Hypothalamus (tissue), 51 donors: Measurements from ENCODE around the gene TMED8.
"Not testable (repeated sequence)": the region's sequence is repeated elsewhere in the genome, so short reads cannot be mapped to it uniquely, and the experiment has no call there.

Experiments used
- DNase-seq, 51 donors: peaks; one replicate each; lab custom pipeline; 2025; lab: John Stamatoyannopoulos, UW

Gene TMED8, protein sequence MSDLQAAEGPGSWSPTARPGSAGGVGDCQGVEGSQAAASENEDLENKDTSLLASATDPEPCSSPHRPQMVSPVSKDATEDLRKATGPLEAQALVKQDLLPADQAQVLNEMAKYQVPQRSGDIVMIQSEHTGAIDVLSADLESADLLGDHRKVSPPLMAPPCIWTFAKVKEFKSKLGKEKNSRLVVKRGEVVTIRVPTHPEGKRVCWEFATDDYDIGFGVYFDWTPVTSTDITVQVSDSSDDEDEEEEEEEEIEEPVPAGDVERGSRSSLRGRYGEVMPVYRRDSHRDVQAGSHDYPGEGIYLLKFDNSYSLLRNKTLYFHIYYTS

DNA sequence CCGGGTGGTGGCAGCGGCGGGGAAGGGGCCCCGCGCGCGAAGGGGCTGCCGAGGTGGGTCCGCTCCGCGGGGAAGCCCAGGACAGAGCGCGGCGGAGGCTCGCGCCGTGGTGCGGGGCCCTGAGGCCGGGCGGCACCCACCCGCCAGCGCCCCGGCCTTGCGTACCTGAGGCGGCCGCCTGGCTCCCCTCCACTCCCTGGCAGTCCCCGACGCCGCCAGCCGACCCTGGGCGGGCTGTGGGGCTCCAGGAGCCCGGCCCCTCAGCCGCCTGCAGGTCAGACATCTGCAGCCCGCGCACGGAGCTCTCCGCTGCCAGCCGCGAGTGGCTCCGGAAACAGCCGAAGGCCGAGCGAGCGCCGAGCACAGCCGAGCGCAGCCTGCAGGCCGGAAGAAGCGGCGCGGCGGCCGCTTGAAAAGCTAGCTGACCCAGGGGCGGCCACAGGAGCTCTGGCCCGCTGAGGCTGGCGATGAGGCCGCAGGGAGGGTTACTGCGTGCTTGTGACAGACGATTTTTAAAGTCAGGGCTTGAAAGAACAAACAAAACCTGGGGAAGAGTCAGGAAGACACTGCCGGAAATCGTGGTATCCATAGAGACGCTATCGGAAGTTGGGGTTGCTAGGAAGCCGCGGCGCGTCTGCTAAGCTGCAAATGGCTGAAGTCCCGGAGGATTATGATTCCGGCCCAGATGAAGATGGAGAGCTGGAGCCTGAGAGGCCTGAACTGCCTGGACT is at the start of gene TMED8, which contains the start of gene SAMD15:
TMED8 (minus strand) TSS at position 324 of the 731 bp plus-strand sequence; CDS start at position 283, 41 bp downstream.
SAMD15 (plus strand) TSS at position 609 of the 731 bp plus-strand sequence; CDS start at position 649, 40 bp downstream.
- peak; percentile 31 to 95 (median 78) for DNase-seq

DNA sequence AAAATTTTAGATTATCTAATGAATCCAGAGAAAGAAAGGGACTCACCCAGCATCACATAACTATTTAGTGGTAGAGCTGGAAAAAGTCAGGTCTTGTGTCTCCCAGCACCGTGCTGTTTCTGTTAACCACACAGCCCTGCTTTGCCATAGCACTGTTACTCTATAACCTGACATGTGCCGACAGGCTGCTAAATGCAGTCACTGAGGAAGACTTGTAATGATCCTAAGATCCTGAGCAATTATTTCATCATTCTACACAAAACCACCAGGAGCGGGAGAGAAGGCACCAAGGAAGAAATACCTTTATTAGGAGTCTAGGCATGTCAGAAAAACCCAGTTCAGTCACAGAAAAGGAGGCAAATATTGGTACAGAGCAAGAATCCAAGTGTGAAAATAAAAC is 49.5 kb upstream of the TMED8 start:
- no peak for DNase-seq

DNA sequence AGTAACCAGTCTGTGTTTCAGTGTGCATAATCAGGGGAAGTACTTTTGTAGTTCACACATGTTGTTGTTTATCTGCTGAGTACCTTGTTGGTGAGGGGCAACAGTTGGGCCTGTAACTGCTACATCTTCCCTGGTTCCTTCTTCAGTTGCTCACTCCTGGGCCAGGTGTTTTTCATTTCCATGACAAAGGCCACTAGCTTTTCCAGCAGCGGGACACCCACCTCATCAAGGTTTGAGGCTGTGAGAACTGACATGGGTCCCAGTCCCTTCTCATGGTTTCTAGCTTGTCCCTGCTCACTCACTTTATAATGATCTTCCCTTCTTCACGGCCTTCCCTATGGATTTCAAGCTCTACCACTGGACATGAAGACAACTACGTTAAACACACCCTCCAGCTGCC is 48.0 kb upstream of the TMED8 start:
- DNase-seq: no peak

DNA sequence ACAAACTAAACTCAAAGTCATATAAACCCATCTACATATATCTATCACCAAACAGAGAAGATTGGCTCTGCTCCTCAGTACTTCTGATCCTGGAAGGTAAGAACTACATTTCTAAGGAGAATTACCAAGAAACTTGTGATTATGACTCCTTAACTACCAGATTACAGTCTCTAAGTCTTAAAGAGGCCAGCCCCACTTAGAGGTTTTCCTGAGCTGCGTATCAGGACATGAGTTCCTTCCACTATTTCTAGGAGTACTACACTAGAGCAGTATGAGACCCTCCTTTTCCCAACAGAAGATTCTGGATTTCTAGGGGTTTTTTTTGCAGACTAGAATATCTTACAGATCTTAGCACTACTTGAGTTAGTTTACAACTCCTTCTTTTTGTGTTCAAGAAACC is 46.5 kb upstream of the TMED8 start, which contains the start of gene NOXRED1:
NOXRED1 (minus strand) TSS at position 101 of the 400 bp plus-strand sequence. CDS start 634 bp downstream, outside the sequence.
- DNase-seq: no peak

DNA sequence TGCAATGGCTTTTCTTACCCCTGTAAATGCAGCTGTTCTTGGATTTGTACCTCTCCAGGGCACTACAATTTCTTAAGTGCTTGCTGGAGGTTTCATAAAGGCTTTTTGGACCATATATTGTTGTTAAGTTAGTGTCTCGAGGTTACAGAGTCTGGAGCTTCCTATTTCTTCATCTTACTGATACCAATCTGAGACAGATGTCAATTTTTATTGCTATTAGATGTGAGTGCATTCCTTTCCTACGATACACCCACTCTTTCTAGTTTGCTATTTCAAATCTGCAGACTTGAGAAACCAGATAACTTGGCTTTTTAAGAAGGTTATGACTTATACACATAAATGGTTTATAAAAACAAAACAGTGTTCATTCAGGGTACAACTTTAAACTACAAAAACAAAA is 44.3 kb upstream of the TMED8 start:
- DNase-seq: no peak

DNA sequence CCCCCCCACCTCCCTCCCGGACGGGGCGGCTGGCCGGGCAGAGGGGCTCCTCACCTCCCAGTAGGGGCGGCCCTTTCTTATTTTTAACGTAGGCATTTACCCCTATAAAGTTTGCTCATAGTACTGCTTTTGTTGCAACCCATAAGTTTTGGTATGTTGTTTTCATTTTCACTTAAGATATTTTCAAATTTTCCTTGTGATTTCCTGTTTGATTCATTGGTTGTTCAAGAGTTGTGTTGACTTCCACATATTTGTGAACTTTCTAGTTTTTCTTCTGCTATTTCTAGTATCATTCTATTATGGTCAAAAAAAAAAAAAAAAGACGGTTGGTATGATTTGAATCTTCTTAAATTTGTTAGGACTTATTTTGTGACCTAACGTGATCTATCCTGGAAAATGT is 39.9 kb upstream of the TMED8 start:
- DNase-seq: no peak

DNA sequence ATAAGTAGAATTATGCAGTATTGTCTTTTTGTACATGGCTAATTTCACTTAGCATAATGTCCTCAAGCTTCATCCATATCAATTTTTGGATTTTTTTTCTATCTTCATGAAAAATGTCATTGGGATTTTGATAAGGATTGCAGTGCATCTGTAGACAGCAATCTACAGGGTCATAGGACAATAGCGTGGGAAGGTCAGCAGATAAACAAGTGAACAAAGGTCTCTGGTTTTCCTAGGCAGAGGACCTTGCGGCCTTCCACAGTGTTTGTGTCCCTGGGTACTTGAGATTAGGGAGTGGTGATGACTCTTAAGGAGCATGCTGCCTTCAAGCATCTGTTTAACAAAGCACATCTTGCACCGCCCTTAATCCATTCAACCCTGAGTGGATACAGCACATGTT is 39.2 kb upstream of the TMED8 start:
- DNase-seq: not testable (repeated sequence)

DNA sequence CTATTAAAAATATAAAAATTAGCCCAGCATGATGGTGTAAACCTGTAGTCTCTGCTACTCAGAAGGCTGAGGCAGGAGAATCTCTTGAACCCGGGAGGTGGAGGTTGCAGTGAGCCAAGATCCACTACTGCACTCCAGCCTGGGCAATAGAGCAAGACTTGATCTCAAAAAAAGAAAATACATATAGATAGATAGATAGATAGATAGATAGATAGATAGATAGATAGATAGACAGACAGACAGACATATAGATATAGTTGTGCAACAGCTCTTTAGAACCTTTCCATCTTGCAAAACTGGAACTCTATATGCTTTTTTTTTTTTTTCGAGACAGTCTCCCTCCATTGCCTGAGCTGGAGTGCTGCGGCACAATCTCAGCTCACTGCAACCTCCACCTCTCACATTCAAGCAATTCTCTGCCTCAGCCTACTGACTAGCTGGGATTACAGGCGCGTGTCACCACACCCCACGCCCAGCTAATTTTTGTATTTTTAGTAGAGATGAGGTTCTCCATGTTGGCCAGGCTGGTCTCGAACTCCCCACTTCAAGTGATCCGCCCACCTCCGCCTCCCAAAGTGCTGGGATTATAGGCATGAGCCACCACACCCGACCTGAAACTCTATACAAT is 38.6 kb upstream of the TMED8 start:
- DNase-seq: not testable (repeated sequence)

DNA sequence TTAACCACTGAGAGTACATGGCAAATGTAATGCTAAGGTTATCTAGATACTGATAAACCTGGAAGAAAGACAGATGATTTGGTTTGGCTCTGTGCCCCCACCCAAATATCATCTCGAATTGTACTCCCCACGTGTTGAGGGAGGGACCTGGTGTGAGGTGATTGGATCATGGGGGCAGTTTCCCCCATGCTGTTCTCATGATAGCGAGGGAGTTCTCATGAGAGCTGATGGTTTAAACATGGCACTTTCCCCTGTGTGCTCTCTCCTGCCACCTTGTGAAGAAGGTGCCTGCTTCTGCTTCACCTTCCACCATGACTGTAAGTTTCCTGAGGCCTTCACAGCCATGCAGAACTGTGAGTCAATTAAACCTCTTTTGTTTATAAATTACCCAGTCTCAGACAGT is 32.2 kb upstream of the TMED8 start:
- DNase-seq: no peak

DNA sequence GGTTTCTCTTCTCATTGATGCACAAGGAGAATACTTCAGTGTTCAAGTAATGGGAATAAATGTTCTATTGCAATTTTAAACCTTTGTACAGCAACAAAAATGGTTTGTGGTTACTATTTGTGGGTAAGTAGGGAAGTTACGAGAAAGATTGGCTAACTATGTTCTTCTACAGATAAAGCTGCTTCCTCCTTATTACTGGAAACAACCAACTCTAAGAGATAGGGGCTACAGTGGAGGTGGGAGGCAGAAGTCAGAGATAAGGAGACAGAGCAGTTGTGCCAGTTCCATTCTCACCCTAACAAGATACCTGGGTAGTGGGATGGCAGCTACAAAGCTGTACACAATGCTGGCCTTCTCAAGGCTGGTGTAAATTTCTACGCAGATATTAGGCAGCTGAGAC is 30.3 kb upstream of the TMED8 start:
- DNase-seq: no peak

DNA sequence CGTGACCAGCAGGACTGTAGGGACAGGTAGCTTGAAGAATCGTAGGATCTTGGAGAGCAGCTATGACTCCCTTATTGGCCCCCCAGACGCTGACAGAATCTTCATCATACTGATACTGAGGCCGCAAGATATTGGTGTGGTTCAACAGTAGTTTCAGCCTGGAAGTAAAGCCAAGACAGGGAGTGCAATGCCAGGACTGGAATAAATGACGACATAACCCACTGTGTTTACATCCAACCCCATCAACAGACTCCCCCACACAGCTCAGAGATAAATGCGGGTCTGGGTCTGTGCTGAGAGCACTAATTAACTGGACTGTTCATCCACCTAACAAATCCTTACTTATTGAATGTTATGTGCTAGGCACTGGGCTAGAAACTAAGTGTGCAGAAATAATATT is 29.8 kb upstream of the TMED8 start:
- peak in 1 of 51 donors; percentile 8 for DNase-seq

DNA sequence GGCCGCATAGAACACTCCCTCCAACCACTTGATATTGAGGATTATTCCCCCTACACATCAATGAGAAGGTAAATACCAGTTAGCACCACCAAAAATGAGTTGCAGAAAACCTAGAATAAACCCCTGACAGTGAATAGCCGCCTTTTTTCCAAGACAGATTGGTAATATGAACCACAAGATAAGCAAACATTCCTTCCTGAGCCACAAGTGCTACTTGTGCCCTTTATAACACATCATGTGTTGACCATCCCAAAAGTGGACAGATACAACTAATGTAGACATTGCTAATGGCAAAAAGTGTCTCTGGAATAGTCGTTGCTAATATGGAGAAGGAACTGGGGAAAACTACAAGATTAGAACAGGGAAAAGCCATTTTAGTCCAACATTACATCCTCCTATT is 29.2 kb upstream of the TMED8 start:
- DNase-seq: no peak

DNA sequence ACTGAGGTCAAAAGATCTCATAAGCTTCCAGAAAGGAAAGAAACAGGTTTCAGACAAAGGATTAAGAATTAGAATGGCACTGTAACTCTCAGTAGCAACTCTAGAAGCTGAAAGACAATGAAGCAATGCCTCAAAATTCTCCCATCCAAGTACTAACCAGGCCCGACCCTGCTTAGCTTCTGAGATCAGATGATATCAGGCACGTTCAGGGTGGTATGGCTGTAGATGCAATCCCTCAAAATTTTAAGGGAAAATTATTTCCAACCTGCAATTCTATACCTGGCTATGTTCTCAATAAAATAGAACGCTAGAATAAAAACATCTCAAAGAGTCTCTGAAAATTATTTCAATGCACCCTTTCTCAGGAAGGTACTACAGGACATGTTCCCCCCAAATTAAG is 26.9 kb upstream of the TMED8 start:
- DNase-seq: no peak

DNA sequence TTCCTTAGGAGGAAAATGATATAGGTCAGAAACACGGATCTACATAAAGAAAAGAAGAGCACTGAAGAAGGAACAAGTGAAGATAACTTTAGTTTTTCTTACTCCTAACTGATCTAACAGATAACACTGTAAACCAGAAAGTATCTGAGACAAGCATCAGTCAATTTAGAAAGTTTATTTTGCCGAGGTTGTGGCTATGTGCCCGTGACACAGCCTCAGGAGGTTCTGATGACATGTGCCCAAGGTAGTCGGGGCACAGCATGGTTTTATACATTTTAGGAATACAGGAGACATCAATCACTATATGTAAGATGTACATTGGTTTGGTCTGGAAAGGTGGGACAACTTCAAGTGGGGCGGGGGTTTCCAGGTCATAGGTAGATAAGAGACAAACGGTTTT is 23.3 kb upstream of the TMED8 start:
- DNase-seq: no peak

DNA sequence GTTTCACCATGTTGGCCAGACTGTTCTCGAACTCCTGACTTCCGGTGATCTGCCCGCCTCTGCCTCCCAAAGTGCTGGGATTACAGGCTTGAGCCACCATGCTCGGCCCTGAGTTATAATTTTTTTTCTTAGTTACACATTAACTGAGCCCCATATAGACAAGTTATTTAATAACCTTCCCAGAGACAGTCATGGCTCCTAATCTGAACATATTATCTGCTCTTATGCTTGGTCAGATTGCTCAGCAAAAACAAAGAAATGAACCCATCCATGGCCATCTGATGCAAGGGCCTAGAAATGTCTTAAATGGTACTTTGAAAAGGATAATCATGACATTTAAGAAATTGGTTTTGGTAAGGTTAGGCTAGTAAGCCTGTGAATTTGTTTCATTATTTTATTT is 13.3 kb upstream of the TMED8 start:
- DNase-seq: no peak

DNA sequence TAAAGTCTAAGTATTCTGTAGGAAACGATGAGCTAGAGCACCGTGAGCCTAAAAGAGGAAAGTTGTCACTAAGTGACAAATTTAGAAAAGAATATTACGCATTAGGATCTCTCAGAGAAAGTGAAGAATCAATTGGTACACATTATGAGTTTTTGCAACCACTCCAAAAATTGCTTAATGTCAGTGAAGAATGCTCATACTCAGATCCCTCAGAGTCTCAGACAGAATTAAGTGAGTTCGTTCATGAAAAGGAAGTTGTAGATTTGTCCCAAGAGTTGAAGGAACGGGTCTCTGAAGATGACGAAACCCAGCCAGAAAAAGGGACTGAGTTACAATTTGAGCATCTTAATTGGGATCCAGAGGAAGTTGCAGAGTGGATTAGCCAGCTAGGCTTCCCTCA is 1.8 kb upstream of the TMED8 start:
- DNase-seq: no peak

DNA sequence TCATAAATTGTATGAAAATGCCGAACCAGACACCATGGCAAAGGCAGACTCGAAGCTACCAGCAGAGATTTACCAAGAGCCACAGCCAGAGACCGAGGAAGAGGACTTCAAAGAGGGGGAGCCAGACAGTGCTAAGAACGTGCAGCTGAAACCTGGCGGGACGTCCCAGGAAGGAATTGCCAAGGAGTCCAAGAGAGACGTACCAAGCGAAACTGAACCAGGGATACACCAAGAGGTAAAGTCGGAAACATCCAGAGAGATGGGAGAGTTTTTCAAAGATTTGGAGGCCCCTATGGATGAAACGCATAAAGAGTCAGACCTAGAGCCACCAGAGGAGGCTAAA is 579 bp upstream of the TMED8 start:
- peak in 1 of 51 donors; percentile 20 for DNase-seq

DNA sequence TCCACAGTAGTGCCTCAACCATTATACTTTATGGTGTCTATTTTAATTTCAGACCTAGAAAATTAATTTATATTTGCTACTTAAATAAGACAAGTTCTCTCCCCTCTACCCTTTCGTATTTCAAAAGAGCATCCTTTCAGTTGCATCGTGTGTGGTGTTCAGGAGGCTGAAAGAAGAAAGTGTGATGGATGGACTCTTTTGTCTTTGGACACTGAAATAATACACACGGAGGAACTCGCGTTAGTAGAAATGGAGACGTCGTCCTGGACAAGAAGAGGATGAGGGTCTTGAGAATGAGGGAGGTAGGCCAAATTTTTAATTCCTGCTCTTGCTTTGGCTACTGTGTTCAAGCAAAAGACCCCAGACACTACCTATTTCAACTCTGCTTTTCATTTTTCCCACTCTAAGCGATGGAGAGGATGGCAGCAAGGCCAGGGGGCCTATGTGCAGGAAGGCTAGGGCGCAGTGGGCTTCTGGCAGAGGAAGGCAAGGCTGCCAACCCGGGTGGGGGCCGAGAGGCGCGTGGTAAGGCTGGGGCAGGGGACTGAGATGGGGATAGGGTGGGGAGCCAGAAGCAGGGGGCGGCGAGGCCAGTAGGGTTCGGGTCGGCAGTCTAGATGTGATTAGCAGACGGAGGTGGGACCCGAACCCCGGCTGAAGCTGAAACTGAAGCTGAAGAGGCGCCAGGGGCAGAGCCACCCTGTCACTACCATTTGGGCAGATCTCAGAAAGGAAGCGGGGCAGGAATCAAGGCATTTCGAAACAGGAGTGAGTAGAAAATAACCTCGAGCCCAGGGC is 722 bp downstream of the TMED8 start:
- peak in 21 of 51 donors; percentile 19 to 61 (median 34) for DNase-seq

DNA sequence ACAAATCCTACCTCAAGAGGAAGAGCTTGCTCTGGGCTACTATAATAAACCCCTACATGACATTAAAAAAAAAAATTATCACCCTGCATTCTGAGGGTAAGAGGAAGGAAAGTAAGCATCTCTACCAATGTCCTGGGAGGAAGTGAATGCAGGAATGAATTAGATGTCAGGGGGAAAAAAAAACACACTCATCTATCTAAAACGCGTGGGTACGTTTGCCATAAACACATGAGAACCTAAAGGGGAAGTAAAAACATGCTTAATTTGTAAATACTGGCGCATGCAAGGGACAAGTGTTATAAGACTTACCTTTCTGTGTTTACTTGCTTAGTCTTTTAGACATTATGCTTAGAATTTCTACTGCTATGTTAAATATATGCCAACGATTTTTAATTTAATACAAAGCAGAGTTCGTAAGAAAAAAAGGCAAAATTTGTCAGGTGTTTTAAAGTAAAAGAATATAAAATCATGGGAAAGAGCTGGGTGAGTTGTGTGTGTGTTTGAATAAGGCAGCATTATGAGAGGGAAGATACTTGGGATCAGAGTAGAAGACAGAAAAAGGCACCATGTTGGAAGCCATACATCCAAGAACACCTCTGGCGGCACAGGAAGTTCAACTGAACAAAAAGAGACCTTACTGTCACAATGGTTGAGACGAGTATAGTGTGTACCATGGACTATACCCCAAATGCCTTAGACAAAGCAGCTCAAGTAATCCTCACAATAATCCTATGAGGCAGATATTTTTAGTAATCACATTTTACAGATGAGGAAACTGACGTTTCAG is 1.5 kb downstream of the TMED8 start:
- DNase-seq: no peak

DNA sequence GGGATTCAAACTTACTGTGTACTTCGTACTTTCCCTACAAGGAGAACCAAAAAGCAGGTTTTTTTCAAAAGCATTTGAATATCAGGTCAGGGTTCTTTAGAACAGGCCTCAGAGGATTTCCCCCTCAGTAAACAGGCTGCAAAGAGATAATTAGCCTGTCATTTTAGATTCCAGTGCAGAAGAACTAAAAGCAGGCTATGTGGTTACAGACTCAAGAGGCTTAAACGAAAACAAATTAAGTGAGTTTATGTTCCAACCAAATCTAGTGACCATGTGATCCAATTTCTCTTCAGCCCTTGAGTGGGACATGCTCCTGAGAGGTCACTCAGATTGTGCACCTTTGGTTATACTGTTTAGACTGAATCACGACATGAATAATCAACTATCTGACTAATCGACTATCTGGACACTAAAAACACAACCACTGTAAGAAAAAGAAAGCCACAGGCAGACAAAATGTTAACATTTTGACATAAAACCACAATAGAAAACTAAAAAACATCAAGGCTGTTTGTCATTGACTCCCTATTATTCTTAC is 4.5 kb downstream of the TMED8 start:
- DNase-seq: peak in 1 of 51 donors; percentile 5
